GM21576 (cell line): ENCODE data around the gene MKNK1.

Source experiments
- ATAC-seq: cut with Tn5 transposase; IDR thresholded peaks from one replicate; pipeline ENCODE4 v1.9.1; 2021; ENCODE audit warnings: mild to moderate bottlenecking, moderate library complexity; ENCODE audit not compliant: unreplicated experiment

The MKNK1 gene

GRCh38 chr1:46599059-46599970, 4.8 kb downstream of the MKNK1 start:
- ATAC-seq: no peak

GRCh38 chr1:46596846-46597245, 7.2 kb downstream of the MKNK1 start:
- ATAC-seq: no peak

- ATAC-seq: no peak
These were observed 8.0 kb downstream of the MKNK1 start for GRCh38 chr1:46596036-46596435.

GRCh38 chr1:46595127-46595526, 8.9 kb downstream of the MKNK1 start:
- no peak for ATAC-seq

- ATAC-seq: no peak
These were observed 10.0 kb downstream of the MKNK1 start for GRCh38 chr1:46594063-46594462.

- ATAC-seq: no peak
These were observed 11.2 kb downstream of the MKNK1 start for GRCh38 chr1:46592823-46593222.

GRCh38 chr1:46589529-46589928, 14.5 kb downstream of the MKNK1 start:
- ATAC-seq: no peak

GRCh38 chr1:46587069-46587468, 17.0 kb downstream of the MKNK1 start:
- no peak for ATAC-seq

- no peak for ATAC-seq
These were observed 18.6 kb downstream of the MKNK1 start for GRCh38 chr1:46585312-46585938.

GRCh38 chr1:46583494-46583893, 20.6 kb downstream of the MKNK1 start:
- ATAC-seq: no peak

- ATAC-seq: no peak
These were observed 21.1 kb downstream of the MKNK1 start for GRCh38 chr1:46582972-46583371.

- ATAC-seq: no peak
These were observed 22.2 kb downstream of the MKNK1 start for GRCh38 chr1:46581681-46582455.

- no peak for ATAC-seq
These were observed 23.7 kb downstream of the MKNK1 start for GRCh38 chr1:46580140-46580903.

GRCh38 chr1:46577671-46578070, 26.4 kb downstream of the MKNK1 start:
- no peak for ATAC-seq

GRCh38 chr1:46576596-46576995, 27.5 kb downstream of the MKNK1 start:
- no peak for ATAC-seq

GRCh38 chr1:46575778-46576177, 28.3 kb downstream of the MKNK1 start:
- ATAC-seq: no peak

GRCh38 chr1:46575300-46575699, 28.8 kb downstream of the MKNK1 start:
- ATAC-seq: no peak

- ATAC-seq: no peak
These were observed 32.3 kb downstream of the MKNK1 start for GRCh38 chr1:46571691-46572225.

- no peak for ATAC-seq
These were observed 34.0 kb downstream of the MKNK1 start for GRCh38 chr1:46569884-46570725.

GRCh38 chr1:46569116-46569515, 35.0 kb downstream of the MKNK1 start:
- ATAC-seq: no peak
